ENCODE data around the gene C6orf62.

DNA sequence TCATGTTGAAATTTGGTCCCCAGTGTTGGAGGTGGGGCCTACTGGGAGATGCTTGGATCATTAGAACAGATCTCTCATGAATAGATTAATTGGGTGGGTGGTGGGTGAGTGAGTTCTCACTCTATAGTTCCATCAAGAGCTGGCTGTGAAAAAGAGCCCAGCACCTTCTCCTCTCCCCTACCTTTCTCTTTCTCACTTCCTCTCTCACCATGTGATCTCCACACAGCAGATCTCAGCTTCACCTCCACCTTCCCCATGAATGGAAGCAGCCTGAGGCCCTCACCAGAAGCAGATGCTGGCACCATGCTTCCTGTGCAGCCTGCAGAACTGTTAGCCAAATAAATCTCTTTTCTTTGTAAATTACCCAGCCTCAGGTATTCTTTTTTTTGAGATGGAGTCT, 42.9 kb upstream of the C6orf62 start:
- TF ChIP-seq, protein P1, sequence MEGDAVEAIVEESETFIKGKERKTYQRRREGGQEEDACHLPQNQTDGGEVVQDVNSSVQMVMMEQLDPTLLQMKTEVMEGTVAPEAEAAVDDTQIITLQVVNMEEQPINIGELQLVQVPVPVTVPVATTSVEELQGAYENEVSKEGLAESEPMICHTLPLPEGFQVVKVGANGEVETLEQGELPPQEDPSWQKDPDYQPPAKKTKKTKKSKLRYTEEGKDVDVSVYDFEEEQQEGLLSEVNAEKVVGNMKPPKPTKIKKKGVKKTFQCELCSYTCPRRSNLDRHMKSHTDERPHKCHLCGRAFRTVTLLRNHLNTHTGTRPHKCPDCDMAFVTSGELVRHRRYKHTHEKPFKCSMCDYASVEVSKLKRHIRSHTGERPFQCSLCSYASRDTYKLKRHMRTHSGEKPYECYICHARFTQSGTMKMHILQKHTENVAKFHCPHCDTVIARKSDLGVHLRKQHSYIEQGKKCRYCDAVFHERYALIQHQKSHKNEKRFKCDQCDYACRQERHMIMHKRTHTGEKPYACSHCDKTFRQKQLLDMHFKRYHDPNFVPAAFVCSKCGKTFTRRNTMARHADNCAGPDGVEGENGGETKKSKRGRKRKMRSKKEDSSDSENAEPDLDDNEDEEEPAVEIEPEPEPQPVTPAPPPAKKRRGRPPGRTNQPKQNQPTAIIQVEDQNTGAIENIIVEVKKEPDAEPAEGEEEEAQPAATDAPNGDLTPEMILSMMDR (IDR thresholded peaks at IDR 0.05) = no peak
- no peak for TF ChIP-seq POLR2A (IDR thresholded peaks at IDR 0.05)

All from heart left ventricle (tissue), 13 donors.